Fibroblast of villous mesenchyme (primary cell): ENCODE results near the gene OAS3. TPM values are rescaled to one million over a fixed set of nuclear protein-coding genes. Genes with fewer than 3 reads are reported as not detected.

Experiments used
- DNase-seq: peaks from one replicate; pipeline ENCODE4 v3.0.0-alpha.2; 2010; ENCODE audit warnings: low read depth
- H3K4me3 ChIP-seq: 2 replicates; pipeline ENCODE4 v1.5.1; 2011; ENCODE audit warnings: low read depth, mild to moderate bottlenecking, low read length
- total RNA-seq: library from RNA; depleted of rRNA; stranded (reverse); fragments of >200 nt; gene quantifications from 2 replicates; pipeline ENCODE4 v1.2.3, GENCODE V29; 2012
- TF ChIP-seq, protein P1 (sequence below): IDR thresholded peaks from 2 replicates; pipeline ENCODE4 v1.5.1; 2012; ENCODE audit warnings: low read depth, mild to moderate bottlenecking, low read length; ENCODE audit not compliant: insufficient read depth

OAS3 gene
- total RNA-seq, 1 donor = 12.5 TPM

DNA sequence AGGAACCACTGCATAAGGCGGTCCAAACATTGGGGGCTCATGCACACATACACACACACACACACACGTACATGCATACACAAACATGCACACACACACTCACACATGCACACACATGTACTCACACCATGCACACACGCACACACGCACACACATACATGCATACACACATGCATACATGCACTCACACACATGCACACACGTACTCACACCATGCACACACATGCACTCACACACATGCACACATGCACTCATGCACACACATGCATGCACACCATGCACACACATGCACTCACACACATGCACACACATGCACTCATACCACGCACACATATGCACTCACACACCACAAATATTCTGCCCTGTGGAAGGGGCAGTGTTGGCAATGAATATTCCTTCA is 62.2 kb downstream of the OAS3 start:
- H3K4me3 ChIP-seq = no peak overlapping the region
- DNase-seq = no peak
- TF ChIP-seq, protein P1, sequence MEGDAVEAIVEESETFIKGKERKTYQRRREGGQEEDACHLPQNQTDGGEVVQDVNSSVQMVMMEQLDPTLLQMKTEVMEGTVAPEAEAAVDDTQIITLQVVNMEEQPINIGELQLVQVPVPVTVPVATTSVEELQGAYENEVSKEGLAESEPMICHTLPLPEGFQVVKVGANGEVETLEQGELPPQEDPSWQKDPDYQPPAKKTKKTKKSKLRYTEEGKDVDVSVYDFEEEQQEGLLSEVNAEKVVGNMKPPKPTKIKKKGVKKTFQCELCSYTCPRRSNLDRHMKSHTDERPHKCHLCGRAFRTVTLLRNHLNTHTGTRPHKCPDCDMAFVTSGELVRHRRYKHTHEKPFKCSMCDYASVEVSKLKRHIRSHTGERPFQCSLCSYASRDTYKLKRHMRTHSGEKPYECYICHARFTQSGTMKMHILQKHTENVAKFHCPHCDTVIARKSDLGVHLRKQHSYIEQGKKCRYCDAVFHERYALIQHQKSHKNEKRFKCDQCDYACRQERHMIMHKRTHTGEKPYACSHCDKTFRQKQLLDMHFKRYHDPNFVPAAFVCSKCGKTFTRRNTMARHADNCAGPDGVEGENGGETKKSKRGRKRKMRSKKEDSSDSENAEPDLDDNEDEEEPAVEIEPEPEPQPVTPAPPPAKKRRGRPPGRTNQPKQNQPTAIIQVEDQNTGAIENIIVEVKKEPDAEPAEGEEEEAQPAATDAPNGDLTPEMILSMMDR = no peak

- no peak for DNase-seq
- TF ChIP-seq, protein P1 = no peak
- H3K4me3 ChIP-seq = no peak overlapping the region
These were observed 63.9 kb downstream of the OAS3 start for GRCh38 chr12:113002155-113002554.

GRCh38 chr12:113002676-113003075 is 64.4 kb downstream of the OAS3 start:
- no peak overlapping the region for H3K4me3 ChIP-seq
- TF ChIP-seq, protein P1 = no peak
- DNase-seq = no peak

DNA sequence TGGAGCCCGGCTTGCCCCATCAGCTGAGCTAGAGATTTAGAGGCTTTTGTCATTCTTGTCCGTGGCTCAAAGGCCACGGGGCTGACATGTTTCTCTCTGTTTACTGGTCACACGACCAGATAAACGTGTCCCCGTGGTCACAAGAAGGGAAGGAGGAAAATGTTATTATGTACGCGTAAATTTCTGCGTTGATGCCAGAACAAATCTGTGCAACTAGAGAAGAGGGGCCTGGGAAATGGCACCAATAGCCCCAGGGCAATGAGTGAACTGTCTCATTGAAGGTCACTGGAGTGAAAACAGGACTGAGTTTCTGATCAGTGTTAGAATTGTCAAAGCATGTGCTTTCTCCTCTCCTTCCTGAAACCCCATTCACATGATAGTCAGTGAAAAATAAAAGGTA is 65.4 kb downstream of the OAS3 start:
- no peak for DNase-seq
- no peak overlapping the region for H3K4me3 ChIP-seq
- TF ChIP-seq, protein P1 = no peak

- no peak overlapping the region for H3K4me3 ChIP-seq
- peak; percentile 8 for DNase-seq
- TF ChIP-seq, protein P1 = peak; percentile 45
These were observed 67.5 kb downstream of the OAS3 start for GRCh38 chr12:113005762-113006161.

DNA sequence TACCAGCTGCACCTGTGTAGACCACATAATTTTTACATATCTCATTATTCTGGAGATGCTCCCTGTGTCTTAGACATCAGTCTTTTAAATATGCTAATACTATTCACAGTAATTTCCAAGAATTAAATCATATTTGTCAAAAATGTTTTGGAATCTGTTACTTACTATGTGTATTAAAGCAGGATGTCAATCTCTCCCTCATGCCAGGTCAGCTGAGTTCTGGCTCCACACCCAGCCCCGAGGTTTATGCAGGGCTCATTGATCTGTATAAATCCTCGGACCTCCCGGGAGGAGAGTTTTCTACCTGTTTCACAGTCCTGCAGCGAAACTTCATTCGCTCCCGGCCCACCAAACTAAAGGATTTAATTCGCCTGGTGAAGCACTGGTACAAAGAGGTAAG is 67.9 kb downstream of the OAS3 start:
- DNase-seq = no peak
- TF ChIP-seq, protein P1 = no peak
- H3K4me3 ChIP-seq = no peak overlapping the region

DNA sequence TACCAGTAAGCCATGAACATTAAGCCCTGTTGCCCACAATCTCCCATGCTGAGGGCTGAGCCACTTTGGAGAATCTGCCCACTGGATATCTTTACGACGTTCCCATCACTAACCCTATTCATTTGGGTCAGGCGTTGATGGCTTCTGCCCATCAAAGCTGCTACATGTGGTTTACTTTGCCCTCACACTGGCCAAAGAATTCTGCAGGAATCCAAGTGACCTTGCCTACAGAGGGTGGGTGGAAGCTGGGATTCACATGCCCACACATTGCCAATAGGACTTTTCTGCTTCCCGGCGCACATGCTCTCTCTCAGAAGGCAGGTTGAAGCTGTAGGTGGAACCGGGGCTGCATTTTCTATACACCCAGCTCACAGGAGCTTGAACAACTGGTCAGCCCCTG is 68.4 kb downstream of the OAS3 start:
- TF ChIP-seq, protein P1 = no peak
- no peak overlapping the region for H3K4me3 ChIP-seq
- DNase-seq = no peak
